Peyer's patch (tissue), 4 donors: ENCODE results near the gene HOXA3. TPM values are rescaled to one million over a fixed set of nuclear protein-coding genes. Genes with fewer than 3 reads are reported as not detected.
A peak's percentile ranks its signal among the peaks of the same experiment; 100 is the strongest.

ENCODE experiments used
- DNase-seq, 3 donors: peaks; one replicate each; pipeline ENCODE4 v3.0.0-alpha.2; 2017 to 2019
- H3K27ac ChIP-seq, 4 donors: fragments of 200-600 bp; sonication (generic); one replicate each; pipeline ENCODE4 v1.5.1; 2016 to 2019
- H3K27me3 ChIP-seq, 2 donors: fragments of 200-600 bp; sonication (generic); one replicate each; pipeline ENCODE4 v1.5.1; 2019
- H3K36me3 ChIP-seq, 3 donors: fragments of 200-600 bp; sonication (generic); one replicate each; pipeline ENCODE4 v1.5.1; 2016 to 2019
- H3K4me1 ChIP-seq, 4 donors: fragments of 200-600 bp; sonication (generic); one replicate each; pipeline ENCODE4 v1.5.1; 2016 to 2019
- H3K4me3 ChIP-seq, 4 donors: fragments of 200-600 bp; sonication (generic); 1 replicate in 3 of 4; 2 replicates in 1 of 4; pipeline ENCODE4 v1.5.1; 2016 to 2019; ENCODE audit warnings: mild to moderate bottlenecking in 1 of 4
- H3K9me3 ChIP-seq, 4 donors: fragments of 200-600 bp; sonication (generic); one replicate each; pipeline ENCODE4 v1.5.1; 2016 to 2019; ENCODE audit warnings: mild to moderate bottlenecking in 1 of 4
- CTCF ChIP-seq, 6 experiments: fragments of 450-650 bp in 4 of 6; fragments of 200-600 bp in 2 of 6; sonication (generic) in 1 of 6; IDR thresholded peaks; one replicate each; pipeline ENCODE4 v1.5.1; 2017 to 2019; ENCODE audit warnings: antibody characterized with exemption in 6 of 6, mild to moderate bottlenecking in 3 of 6, moderate library complexity in 1 of 6
- POLR2A ChIP-seq, 2 donors: fragments of 450-650 bp; IDR thresholded peaks; one replicate each; pipeline ENCODE4 v1.5.1; 2017; ENCODE audit warnings: antibody characterized with exemption in 2 of 2, mild to moderate bottlenecking in 2 of 2, moderate library complexity in 2 of 2
- total RNA-seq, 4 donors: library from RNA; depleted of rRNA; stranded (reverse); fragments of >200 nt; gene quantifications; one replicate each; pipeline ENCODE4 v1.1.0, GENCODE V29; 2016

HOXA3 gene
- total RNA-seq, 4 donors from 2014 or later, result 6.7 to 21.2 (median 13.9) TPM

- Histone ChIP-seq H3K4me1 (peaks cover 0 to 39% (median 9%) of the 10 kb centered on the region in 4 donors), H3K27me3 (no peaks in the 10 kb centered on the region), H3K27ac (peak overlapping the region; percentile 55 to 93 (median 84))
Observed at GRCh38 chr7:27160546-27161213, 8.3 kb upstream of the HOXA3 start.

GRCh38 chr7:27160145-27160545 is 7.8 kb upstream of the HOXA3 start:
- DNase-seq, result peak in 2 of 3 donors; percentile 51 to 64
- no peaks in the 10 kb centered on the region for H3K36me3 ChIP-seq
- H3K27ac ChIP-seq, result peak overlapping the region; percentile 55 to 93 (median 84)
- peak overlapping the region; percentile 53 to 81 (median 70) for H3K4me3 ChIP-seq
- H3K27me3 ChIP-seq, result no peaks in the 10 kb centered on the region
- H3K4me1 ChIP-seq, result peaks cover 0 to 44% (median 9%) of the 10 kb centered on the region in 4 donors
- peaks cover 0 to 7% (median 0%) of the 10 kb centered on the region in 4 donors for H3K9me3 ChIP-seq
- TF ChIP-seq CTCF (IDR thresholded peaks at IDR 0.05), result no peak
- TF ChIP-seq POLR2A (IDR thresholded peaks at IDR 0.05), result no peak

More at GRCh38 chr7:27160546-27161213, 8.3 kb upstream of the HOXA3 start:
- peak; percentile 96 to 100 (median 100) for TF ChIP-seq CTCF (IDR thresholded peaks at IDR 0.05)
- no peak for TF ChIP-seq POLR2A (IDR thresholded peaks at IDR 0.05)
- DNase-seq, result peak; percentile 91 to 96 (median 95)
- H3K36me3 ChIP-seq, result no peaks in the 10 kb centered on the region
- H3K4me3 ChIP-seq, result peak overlapping the region; percentile 53 to 81 (median 70)
- H3K9me3 ChIP-seq, result peaks cover 0 to 11% (median 0%) of the 10 kb centered on the region in 4 donors

GRCh38 chr7:27159266-27160144 is 7.1 kb upstream of the HOXA3 start:
- Histone ChIP-seq H3K4me1 (peaks cover under 1 to 50% (median 12%) of the 10 kb centered on the region in 4 donors), H3K27ac (peak overlapping the region in 3 of 4 donors; percentile 76 to 93 (median 91)), H3K36me3 (no peaks in the 10 kb centered on the region), H3K4me3 (peak overlapping the region in 2 of 4 donors; percentile 74 to 81), H3K27me3 (no peaks in the 10 kb centered on the region), H3K9me3 (peaks cover 0 to 7% (median 0%) of the 10 kb centered on the region in 4 donors)
- no peak for TF ChIP-seq CTCF (IDR thresholded peaks at IDR 0.05)
- no peak for TF ChIP-seq POLR2A (IDR thresholded peaks at IDR 0.05)
- peak in 2 of 3 donors; percentile 53 to 67 for DNase-seq

- H3K4me3 ChIP-seq, result peak overlapping the region in 2 of 4 donors; percentile 74 to 81
- peak overlapping the region in 3 of 4 donors; percentile 76 to 93 (median 91) for H3K27ac ChIP-seq
- DNase-seq, result peak in 2 of 3 donors; percentile 47 to 67
Observed at GRCh38 chr7:27158436-27159265, 6.3 kb upstream of the HOXA3 start.

More at GRCh38 chr7:27158436-27159265, 6.3 kb upstream of the HOXA3 start:
- H3K4me1 ChIP-seq, result peaks cover 3 to 58% (median 12%) of the 10 kb centered on the region in 4 donors
- no peaks in the 10 kb centered on the region for H3K36me3 ChIP-seq
- no peak for TF ChIP-seq POLR2A (IDR thresholded peaks at IDR 0.05)
- no peak for TF ChIP-seq CTCF (IDR thresholded peaks at IDR 0.05)
- H3K27me3 ChIP-seq, result no peaks in the 10 kb centered on the region
- H3K9me3 ChIP-seq, result peaks cover 0 to 7% (median 0%) of the 10 kb centered on the region in 4 donors
